PFSK-1 (cell line): ENCODE results near the gene NLGN2.

Source experiments
- POLR2AphosphoS5 ChIP-seq: IDR thresholded peaks from 2 replicates; pipeline ENCODE4 v1.6.1; 2012; ENCODE audit warnings: low read depth, mild to moderate bottlenecking, control low read depth, low read length, moderate library complexity
- REST ChIP-seq, 2 experiments: IDR thresholded peaks; 2 replicates each; pipeline versions ENCODE4 v1.6.1 to v1.8.0; 2011 to 2012; ENCODE audit warnings: low read depth in 2 of 2, low read length in 2 of 2, control low read depth in 1 of 2, inconsistent platforms in 1 of 2, mild to moderate bottlenecking in 1 of 2, moderate library complexity in 1 of 2; ENCODE audit not compliant: insufficient read depth in 1 of 2
- SIN3A ChIP-seq: IDR thresholded peaks from 2 replicates; pipeline ENCODE4 v1.6.1; 2012; ENCODE audit warnings: mild to moderate bottlenecking, low read length, moderate library complexity, borderline replicate concordance; ENCODE audit not compliant: insufficient read depth

DNA sequence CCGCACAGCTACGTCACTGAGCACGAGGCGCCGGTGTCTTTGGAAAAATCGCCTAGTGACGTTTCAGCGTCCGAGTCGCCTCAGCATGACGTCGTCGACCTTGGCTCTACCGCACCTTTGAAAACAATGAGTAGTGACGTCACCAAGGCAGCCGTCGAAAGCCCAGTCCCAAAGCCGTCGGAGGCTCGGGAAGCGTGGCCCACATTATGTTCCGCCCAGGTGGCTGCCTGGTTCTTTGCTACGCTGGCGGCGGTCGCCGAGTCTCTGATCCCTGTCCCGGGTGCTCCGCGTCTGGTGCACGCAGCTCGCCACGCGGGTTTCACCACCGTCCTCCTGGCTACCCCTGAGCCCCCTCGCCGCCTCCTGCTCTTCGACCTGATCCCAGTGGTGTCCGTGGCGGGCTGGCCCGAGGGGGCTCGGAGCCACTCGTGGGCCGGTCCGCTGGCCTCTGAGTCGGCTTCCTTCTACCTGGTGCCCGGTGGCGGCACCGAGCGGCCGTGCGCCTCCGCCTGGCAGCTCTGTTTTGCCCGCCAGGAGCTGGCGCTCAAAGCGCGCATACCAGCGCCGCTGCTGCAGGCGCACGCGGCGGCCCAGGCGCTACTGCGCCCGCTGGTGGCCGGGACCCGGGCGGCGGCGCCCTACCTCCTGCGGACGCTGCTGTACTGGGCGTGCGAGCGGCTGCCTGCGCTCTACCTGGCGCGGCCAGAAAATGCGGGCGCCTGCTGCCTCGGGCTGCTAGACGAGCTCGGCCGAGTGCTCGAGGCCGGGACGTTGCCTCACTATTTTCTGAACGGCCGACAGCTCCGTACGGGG lies 29.1 kb downstream of the NLGN2 start:
- TF ChIP-seq POLR2AphosphoS5 (no peak), REST (IDR thresholded peaks at IDR 0.05; ENCODE audit: insufficient read depth in 1 of 2, low read depth in 2 of 2, low read length in 2 of 2) (no peak), SIN3A (no peak)
